ENCODE results near the gene NME5.
"Not testable (repeated sequence)": the region's sequence is repeated elsewhere in the genome, so short reads cannot be mapped to it uniquely, and the experiment has no call there.

Gene NME5

DNA sequence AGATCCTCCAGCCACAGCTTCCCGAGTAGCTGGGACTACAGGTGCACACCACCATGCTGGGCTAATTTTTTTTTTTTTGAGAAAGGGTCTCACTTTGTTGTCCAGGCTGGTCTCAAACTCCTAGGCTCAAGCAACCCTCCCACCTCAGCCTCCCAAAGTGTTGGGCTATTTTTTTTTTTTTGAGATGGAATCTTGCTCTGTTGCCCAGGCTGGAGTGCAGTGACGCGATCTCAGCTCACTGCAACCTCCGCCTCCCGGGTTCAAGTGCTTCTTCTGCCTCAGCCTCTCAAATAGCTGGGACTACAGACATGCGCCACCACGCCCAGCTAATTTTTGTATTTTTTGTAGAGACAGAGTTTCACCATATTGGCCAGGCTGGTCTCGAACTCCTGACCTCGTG, 16.7 kb upstream of the NME5 start:
- not testable (repeated sequence) for H3K9me3 Mint-ChIP-seq, H3K27ac Mint-ChIP-seq, H3K4me3 Mint-ChIP-seq, H3K4me1 Mint-ChIP-seq, H3K27me3 Mint-ChIP-seq
- peaks cover 25% of the 10 kb centered on the region for H3K36me3 Mint-ChIP-seq

DNA sequence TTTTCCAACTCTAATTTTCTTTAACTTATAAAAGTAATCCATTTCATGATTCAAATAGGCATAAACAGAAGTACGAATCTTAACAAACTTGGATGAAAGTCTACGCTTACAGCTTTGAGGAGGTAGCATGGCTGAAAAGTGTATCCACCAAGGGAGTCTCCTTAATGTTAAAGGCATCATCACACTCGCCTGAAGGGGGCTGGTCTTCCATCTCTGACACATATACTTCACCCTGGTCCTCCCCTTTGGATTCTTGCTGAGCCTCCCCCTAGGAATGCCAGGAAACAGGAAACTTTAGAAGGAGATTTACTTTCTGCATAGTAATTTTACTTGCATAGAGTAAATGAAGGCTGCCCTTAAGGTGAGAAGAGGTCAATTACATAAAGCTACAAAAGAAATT, 10.3 kb upstream of the NME5 start:
- Mint-ChIP-seq H3K27me3 (no peaks in the 10 kb centered on the region), H3K9me3 (no peaks in the 10 kb centered on the region), H3K27ac (no peak overlapping the region), H3K4me3 (no peak overlapping the region), H3K36me3 (no peaks in the 10 kb centered on the region), H3K4me1 (no peaks in the 10 kb centered on the region)

DNA sequence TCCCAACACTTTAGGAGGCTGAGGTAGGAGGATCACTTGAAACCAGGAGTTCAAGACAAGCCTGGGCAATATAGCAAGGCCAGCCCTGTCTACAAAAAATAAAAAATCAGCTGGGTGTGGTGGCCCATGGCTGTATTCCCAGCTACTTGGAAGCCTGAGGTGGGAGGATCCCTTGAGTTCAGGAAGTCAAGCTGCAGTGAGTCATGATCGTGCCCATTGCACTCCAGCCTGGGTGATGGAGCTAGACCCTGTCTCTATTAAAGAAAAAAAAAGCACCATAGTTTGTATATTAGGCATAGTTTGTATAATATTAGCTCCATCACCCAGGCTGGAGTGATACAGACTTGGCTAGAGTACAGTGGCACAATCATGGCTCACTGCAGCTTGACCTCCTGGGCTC, 9.6 kb upstream of the NME5 start:
- H3K4me3 Mint-ChIP-seq: no peak overlapping the region
- no peaks in the 10 kb centered on the region for H3K27me3 Mint-ChIP-seq
- no peaks in the 10 kb centered on the region for H3K36me3 Mint-ChIP-seq
- no peaks in the 10 kb centered on the region for H3K9me3 Mint-ChIP-seq
- H3K4me1 Mint-ChIP-seq: no peaks in the 10 kb centered on the region
- no peak overlapping the region for H3K27ac Mint-ChIP-seq

DNA sequence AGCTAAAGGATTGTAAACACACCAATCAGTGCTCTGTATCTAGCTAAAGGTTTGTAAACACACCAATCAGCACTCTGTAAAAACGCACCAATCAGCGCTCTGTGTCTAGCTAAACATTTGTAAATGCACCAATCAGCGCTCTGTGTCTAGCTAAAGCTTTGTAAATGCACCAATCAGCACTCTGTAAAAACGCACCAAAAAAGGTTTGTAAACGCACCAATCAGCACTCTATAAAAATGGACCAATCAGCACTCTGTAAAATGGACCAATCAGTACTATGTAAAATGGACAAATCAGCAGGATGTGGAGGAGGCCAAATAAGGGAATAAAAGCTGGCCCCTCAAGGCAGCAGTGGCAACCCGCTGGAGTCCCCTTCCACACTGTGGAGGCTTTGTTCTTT, 4.3 kb upstream of the NME5 start:
- H3K27me3 Mint-ChIP-seq, H3K27ac Mint-ChIP-seq, H3K36me3 Mint-ChIP-seq, H3K4me3 Mint-ChIP-seq, H3K4me1 Mint-ChIP-seq, H3K9me3 Mint-ChIP-seq: not testable (repeated sequence)

DNA sequence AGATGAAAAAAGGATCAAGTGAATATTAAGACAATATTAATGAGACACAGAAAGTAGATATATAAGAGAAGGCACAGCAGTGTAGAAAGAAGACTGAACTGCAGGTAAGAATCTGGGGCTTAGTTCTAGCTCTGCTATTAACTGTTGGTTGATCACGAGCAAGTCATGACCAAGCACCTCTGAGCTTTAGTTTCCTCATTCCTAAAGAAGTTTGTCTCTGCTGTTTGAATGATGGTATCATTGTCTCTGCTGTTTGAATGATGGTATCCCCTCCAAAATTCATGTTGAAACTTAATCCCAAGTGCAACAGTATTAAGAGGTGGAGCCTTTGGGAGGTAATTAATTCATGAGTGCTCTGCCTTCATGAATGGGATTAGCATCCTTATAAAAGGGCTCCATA, 2.5 kb upstream of the NME5 start:
- Mint-ChIP-seq H3K4me1 (no peaks in the 10 kb centered on the region), H3K27ac (no peak overlapping the region), H3K4me3 (no peak overlapping the region), H3K36me3 (peaks cover 2% of the 10 kb centered on the region), H3K27me3 (peaks cover 2% of the 10 kb centered on the region), H3K9me3 (no peaks in the 10 kb centered on the region)

DNA sequence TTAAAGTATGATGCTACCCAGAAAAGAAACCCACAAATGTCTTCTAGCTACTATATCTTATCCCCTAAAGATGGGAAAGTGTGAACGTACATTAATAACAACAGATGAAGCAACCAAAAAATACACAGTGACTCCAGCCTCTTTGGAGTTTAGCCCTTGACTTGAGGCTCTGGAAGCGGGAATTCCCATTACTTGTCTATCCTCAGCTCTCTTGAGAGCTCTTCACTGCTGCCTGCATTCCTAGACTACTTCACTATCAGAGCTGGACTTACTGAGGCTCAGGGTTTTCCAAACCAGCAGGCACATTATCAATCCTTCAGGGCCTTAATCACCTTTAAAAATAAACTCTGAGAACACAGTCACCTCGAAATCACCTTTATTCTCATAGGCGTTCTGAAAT, 1.0 kb upstream of the NME5 start:
- H3K36me3 Mint-ChIP-seq: peaks cover 2% of the 10 kb centered on the region
- H3K4me1 Mint-ChIP-seq: no peaks in the 10 kb centered on the region
- H3K27me3 Mint-ChIP-seq: peaks cover 7% of the 10 kb centered on the region
- no peak overlapping the region for H3K27ac Mint-ChIP-seq
- H3K4me3 Mint-ChIP-seq: no peak overlapping the region
- H3K9me3 Mint-ChIP-seq: no peaks in the 10 kb centered on the region

DNA sequence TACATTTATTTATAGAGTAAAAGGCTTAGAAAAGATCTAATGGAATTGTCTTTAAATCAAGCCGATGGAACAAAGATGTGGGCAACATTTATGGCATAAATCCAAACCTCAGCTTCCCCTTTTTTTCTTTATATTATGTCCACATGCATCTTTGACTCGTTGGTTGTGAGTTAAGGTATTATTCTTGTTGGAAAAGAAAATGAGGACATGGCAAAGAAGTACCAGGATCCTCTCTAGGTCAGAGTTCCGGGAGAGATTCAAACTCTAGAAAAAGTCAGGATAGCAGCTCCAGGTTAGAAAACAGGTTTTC, 508 bp upstream of the NME5 start:
- Mint-ChIP-seq H3K36me3 (peaks cover 2% of the 10 kb centered on the region), H3K27me3 (peaks cover 7% of the 10 kb centered on the region), H3K9me3 (no peaks in the 10 kb centered on the region), H3K27ac (no peak overlapping the region), H3K4me1 (no peaks in the 10 kb centered on the region), H3K4me3 (no peak overlapping the region)

DNA sequence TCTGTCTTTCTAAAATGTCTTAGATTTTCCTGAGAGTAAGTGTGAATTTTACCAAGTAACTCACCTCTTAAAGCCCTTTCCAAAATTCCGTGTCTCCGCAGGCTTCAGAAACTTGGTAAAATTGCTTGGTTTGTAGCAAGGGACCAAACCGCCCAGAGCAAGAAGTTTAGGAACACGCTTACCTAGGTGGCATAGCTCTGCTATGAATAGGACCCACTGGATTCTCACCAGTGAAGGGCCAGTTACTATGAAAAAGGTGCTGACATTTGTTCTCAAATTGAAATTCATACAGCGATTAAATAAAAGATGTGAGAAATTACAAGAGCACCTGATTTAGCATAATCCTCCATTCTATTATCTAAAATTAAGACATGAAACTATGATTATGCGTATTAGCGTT, 6.7 kb downstream of the NME5 start:
- no peak overlapping the region for H3K27ac Mint-ChIP-seq
- no peaks in the 10 kb centered on the region for H3K9me3 Mint-ChIP-seq
- H3K27me3 Mint-ChIP-seq: peaks cover 10% of the 10 kb centered on the region
- H3K4me3 Mint-ChIP-seq: peak overlapping the region; percentile 82
- no peaks in the 10 kb centered on the region for H3K4me1 Mint-ChIP-seq
- peaks cover 2% of the 10 kb centered on the region for H3K36me3 Mint-ChIP-seq

DNA sequence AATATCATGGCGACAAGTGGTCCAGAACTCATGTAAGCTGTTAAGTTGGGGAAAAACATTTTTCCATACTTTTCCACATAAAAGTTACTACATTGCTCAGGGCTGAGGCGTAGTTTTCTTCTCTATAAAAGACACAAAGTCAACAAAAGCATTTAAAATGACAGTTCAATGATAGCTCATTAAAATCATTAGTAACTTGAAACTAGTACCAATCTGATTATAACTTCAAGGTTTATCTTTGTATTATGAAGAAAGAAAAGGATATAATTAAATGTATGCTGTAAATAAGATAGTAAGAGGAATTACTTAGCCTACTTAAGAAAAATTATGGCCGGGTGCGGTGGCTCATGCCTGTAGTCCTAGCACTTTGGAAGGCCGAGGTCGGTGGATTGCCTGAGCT, 9.9 kb downstream of the NME5 start:
- peaks cover 4% of the 10 kb centered on the region for H3K27me3 Mint-ChIP-seq
- H3K36me3 Mint-ChIP-seq: peaks cover 2% of the 10 kb centered on the region
- no peak overlapping the region for H3K4me3 Mint-ChIP-seq
- H3K9me3 Mint-ChIP-seq: no peaks in the 10 kb centered on the region
- H3K4me1 Mint-ChIP-seq: no peaks in the 10 kb centered on the region
- H3K27ac Mint-ChIP-seq: no peak overlapping the region

DNA sequence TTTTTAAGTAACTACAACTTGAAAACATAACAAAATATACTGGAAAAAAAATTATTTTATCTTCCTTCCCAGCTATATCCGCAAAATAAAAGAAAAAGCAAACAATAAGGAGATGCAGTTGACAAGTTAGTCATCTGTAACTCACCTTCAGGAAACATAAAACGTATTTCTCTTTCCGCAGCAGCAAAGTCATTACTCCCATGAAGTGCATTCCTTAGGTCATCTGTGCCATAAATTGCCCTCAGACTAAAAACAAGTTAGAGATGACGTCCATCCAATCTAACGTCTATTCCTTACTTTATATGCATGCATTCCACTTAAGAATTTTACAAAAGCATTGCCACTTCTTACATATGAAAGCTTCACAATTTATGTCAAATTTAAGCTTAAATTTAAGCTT, 10.9 kb downstream of the NME5 start:
- Mint-ChIP-seq H3K4me1 (no peaks in the 10 kb centered on the region), H3K9me3 (no peaks in the 10 kb centered on the region), H3K27ac (no peak overlapping the region), H3K36me3 (no peaks in the 10 kb centered on the region), H3K4me3 (no peak overlapping the region), H3K27me3 (peaks cover 1% of the 10 kb centered on the region)

DNA sequence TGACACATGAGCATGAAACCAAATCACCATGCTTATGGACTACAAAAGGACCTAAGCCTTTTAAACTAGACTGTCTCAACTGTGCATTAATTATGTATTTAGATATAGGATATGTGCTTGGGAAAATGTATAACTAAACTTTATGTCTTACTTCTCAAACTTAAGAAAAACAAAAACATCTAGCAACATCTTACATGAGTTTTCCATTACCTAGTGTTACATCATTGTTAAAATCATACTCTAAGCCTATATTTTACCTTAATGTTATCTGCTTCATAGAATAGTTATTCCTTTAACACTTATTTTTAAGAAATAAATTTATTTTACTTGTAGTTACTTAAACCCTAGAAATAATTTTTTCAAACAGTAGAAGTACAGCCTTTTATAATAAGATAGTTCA, 24.0 kb downstream of the NME5 start:
- H3K9me3 Mint-ChIP-seq: no peaks in the 10 kb centered on the region

DNA sequence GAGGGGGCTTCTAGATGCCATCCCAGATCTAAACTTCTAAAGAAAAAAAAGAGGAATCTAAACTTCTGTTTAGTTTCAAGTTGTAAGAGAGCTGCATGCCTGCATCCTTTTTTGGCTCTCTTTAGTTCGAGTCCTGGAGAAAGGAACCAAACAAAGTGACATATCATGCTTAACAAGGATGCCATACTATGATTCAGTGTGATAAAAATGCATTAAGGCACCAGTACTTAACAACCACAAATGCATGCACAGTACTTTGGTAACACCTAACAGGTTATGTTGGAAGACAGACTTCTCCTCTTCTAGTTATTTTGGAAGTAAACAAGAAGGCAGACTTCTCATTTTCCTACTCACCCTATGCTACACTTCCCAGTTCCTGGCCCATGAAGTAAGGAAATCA, 27.3 kb downstream of the NME5 start:
- no peaks in the 10 kb centered on the region for H3K27me3 Mint-ChIP-seq
- H3K4me3 Mint-ChIP-seq: no peak overlapping the region
- H3K36me3 Mint-ChIP-seq: no peaks in the 10 kb centered on the region
- no peaks in the 10 kb centered on the region for H3K9me3 Mint-ChIP-seq
- H3K27ac Mint-ChIP-seq: no peak overlapping the region
- H3K4me1 Mint-ChIP-seq: no peaks in the 10 kb centered on the region

More for the DNA sequence above, 24.0 kb downstream of the NME5 start:
- Mint-ChIP-seq H3K4me3 (no peak overlapping the region), H3K4me1 (no peaks in the 10 kb centered on the region), H3K27ac (no peak overlapping the region), H3K27me3 (no peaks in the 10 kb centered on the region), H3K36me3 (no peaks in the 10 kb centered on the region)

DNA sequence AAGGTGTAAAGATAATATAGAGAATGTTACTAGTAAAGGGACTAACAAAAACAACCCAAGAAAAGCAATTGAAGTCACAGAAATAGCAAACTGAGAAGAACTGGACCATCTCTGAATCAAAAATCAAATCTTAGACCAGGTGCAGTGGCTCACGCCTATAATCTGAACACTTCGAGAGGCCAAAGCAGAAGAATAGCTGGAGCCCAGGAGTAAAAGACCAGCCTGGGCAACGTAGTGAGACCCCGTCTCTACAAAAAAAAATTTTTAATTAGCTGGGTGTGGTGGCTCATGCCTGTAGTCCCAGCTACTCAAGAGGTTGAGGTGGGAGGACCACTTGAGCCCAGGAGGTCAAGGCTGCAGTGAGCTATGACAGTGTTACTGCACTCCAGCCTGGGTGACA, 28.0 kb downstream of the NME5 start:
- Mint-ChIP-seq H3K36me3 (no peaks in the 10 kb centered on the region), H3K4me3 (no peak overlapping the region), H3K27ac (no peak overlapping the region), H3K27me3 (no peaks in the 10 kb centered on the region), H3K9me3 (no peaks in the 10 kb centered on the region), H3K4me1 (no peaks in the 10 kb centered on the region)

DNA sequence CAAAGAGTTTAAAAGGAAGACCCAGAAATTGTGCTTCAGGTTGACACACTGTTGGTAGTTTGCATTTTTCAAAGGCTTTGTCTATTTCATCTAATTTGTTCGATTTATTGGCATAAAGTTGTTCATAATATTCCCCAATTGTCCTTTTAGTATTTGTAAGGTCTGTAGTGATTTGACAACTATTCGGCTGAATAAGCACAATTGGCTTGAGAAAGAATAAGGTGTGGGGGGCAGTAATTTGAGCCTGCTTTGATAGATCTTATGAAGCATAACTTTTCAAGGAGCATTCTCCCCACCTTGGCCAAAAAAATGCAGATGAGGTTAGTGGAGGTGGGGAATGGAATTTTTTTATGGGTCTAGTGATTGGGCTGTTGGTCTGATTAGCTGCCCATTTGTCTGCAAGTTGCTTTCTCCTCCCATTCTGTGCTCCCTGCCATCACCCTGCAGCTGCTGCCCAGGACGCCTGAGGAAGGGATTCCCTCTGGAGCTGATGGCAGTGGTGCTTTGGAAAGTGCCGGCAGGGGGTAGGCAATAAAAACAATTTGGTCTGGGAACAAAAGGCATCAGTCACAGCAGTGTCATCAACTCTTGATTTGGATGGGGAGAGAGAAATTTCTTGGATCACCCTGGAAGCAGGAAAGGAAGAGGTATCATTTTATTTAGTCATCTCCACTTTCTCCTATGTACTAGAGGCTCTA, 28.8 kb downstream of the NME5 start:
- H3K36me3 Mint-ChIP-seq: no peaks in the 10 kb centered on the region
- no peaks in the 10 kb centered on the region for H3K9me3 Mint-ChIP-seq
- no peak overlapping the region for H3K4me3 Mint-ChIP-seq
- H3K4me1 Mint-ChIP-seq: no peaks in the 10 kb centered on the region
- no peak overlapping the region for H3K27ac Mint-ChIP-seq
- H3K27me3 Mint-ChIP-seq: no peaks in the 10 kb centered on the region

DNA sequence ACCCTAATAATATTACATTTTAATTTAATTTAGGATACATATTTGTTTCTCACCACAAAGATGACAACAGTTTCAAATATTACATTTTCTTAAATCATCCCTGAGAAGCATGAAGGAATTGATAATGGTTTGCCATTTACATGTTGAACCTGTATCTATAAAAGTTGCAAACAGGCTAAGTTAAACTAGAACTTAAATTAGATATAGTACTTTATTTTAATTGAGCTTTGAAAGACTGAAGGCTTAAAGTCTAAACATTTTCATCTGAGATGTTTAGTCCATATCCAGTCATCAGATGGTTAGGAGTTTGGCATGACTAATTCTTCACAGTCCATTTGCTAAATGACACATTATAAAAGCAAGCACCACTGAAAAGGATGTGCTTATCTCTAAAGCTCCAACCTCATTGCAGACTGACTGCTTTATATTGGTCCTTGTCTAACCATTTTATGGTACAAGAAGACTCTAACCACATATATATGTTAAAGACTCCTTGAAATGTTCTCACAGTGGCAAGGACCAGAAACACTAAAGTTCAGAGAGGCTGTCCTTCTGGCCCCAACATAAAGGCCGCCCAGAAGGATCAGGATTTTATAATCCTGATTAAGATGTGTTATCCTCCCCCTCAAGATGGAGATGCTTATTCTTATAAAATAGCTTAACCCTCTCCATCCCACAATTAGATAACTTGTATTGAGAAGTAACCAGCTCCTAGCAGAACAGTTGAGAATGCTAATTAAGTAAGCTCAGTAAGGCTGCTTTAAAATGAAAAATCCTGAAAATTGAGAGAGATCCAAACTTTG, 29.6 kb downstream of the NME5 start:
- no peak overlapping the region for H3K4me3 Mint-ChIP-seq

DNA sequence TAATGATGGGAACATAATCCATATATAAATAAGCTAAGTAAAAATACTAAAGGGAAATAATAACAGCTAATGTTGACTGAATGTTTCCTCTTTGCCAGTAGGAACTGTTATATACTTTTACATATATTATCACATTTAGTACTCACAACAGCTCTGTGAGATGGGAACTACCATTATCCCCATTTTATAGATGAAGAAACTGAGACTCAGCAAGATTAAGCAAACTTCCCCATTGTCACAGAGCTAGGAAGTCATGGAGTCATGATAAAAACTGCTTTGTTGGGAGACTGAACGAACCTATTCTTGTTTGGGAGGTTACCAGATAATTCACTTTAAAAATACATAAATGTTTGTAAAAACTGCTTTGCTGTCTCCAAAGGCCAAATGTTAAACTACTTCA, 32.0 kb downstream of the NME5 start:
- Mint-ChIP-seq H3K36me3 (no peaks in the 10 kb centered on the region), H3K4me3 (no peak overlapping the region), H3K27me3 (no peaks in the 10 kb centered on the region), H3K27ac (no peak overlapping the region), H3K9me3 (no peaks in the 10 kb centered on the region), H3K4me1 (no peaks in the 10 kb centered on the region)

More for the DNA sequence above, 29.6 kb downstream of the NME5 start:
- no peak overlapping the region for H3K27ac Mint-ChIP-seq
- H3K36me3 Mint-ChIP-seq: no peaks in the 10 kb centered on the region
- no peaks in the 10 kb centered on the region for H3K27me3 Mint-ChIP-seq
- H3K4me1 Mint-ChIP-seq: no peaks in the 10 kb centered on the region
- no peaks in the 10 kb centered on the region for H3K9me3 Mint-ChIP-seq

DNA sequence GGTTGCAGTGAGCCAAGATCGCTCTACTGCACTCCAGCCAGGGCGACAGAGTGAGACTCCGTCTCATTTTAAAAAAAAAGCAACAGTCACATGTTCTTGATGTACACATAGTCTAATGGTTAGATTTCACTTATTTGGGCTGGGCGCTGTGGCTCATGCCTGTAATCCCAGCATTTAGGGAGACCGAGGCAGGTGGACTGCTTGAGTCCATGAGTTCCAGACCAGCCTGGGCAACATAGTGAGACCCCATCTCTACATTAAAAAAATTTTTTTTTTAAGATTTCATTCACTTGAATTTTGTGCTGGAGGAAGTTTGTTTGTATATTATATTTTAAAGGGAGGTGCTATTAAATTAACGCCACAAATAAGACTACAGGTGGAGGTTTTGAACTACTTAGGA, 33.5 kb downstream of the NME5 start:
- Mint-ChIP-seq H3K4me1 (no peaks in the 10 kb centered on the region), H3K9me3 (no peaks in the 10 kb centered on the region), H3K36me3 (no peaks in the 10 kb centered on the region), H3K27ac (no peak overlapping the region), H3K4me3 (no peak overlapping the region), H3K27me3 (no peaks in the 10 kb centered on the region)
